Keratinocyte (primary cell): ENCODE results near the gene MYO1E. TPM values are rescaled to one million over a fixed set of nuclear protein-coding genes. Genes with fewer than 3 reads are reported as not detected.

Experiments
- DNase-seq: peaks from one replicate; pipeline ENCODE4 v3.0.0-alpha.2; 2011; ENCODE audit warnings: low read depth, missing footprints, low spot score
- FAIRE-seq: peaks from 2 replicates; lab custom pipeline; 2011; peaks lifted over from hg19 to GRCh38; lab: Jason Lieb, UNC
- H2AFZ ChIP-seq: 2 replicates; pipeline ENCODE4 v1.6.0; 2012; ENCODE audit warnings: low read length, control low read depth, inconsistent platforms; ENCODE audit not compliant: control insufficient read depth
- H3K27ac ChIP-seq: 2 replicates; pipeline ENCODE4 v1.5.1; 2011; ENCODE audit warnings: low read length; ENCODE audit not compliant: control insufficient read depth, insufficient read depth
- H3K27me3 ChIP-seq: 3 replicates; pipeline ENCODE4 v1.6.0; 2011; ENCODE audit warnings: low read length; ENCODE audit not compliant: control insufficient read depth, insufficient read depth; ENCODE audit errors: extremely low read depth
- H3K36me3 ChIP-seq, 2 experiments: 2 replicates in 1 of 2; 3 replicates in 1 of 2; pipeline ENCODE4 v1.5.1; 2011; ENCODE audit warnings: low read length in 2 of 2, mild to moderate bottlenecking in 1 of 2; ENCODE audit not compliant: control insufficient read depth in 2 of 2, insufficient read depth in 2 of 2; ENCODE audit errors: extremely low read depth in 1 of 2
- H3K4me1 ChIP-seq: 3 replicates; pipeline ENCODE4 v1.5.1; 2011; ENCODE audit warnings: low read length; ENCODE audit not compliant: control insufficient read depth, insufficient read depth; ENCODE audit errors: extremely low read depth
- H3K4me2 ChIP-seq: 3 replicates; pipeline ENCODE4 v1.6.0; 2011; ENCODE audit warnings: low read depth, low read length; ENCODE audit not compliant: control insufficient read depth, insufficient read depth; ENCODE audit errors: extremely low read depth
- H3K4me3 ChIP-seq, 3 experiments: fragments of 200-600 bp in 1 of 3; sonication (generic) in 1 of 3; 2 replicates in 2 of 3; 3 replicates in 1 of 3; pipeline ENCODE4 v1.5.1; 2011 to 2016; ENCODE audit warnings: low read length in 3 of 3, mild to moderate bottlenecking in 3 of 3, control low read depth in 2 of 3, inconsistent platforms in 1 of 3, low read depth in 1 of 3, mixed read lengths in 1 of 3, mixed run types in 1 of 3, moderate library complexity in 1 of 3; ENCODE audit not compliant: control insufficient read depth in 2 of 3, insufficient read depth in 2 of 3; ENCODE audit errors: extremely low read depth in 1 of 3
- H3K79me2 ChIP-seq: 2 replicates; pipeline ENCODE4 v1.6.0; 2012; ENCODE audit warnings: low read length; ENCODE audit not compliant: control insufficient read depth, insufficient read depth
- H3K9ac ChIP-seq: 3 replicates; pipeline ENCODE4 v1.6.0; 2011; ENCODE audit warnings: low read length; ENCODE audit not compliant: control insufficient read depth, insufficient read depth; ENCODE audit errors: extremely low read depth
- H3K9me1 ChIP-seq: 3 replicates; pipeline ENCODE4 v1.6.0; 2011; ENCODE audit warnings: low read length; ENCODE audit not compliant: control insufficient read depth, insufficient read depth; ENCODE audit errors: extremely low read depth
- H3K9me3 ChIP-seq: 2 replicates; pipeline ENCODE4 v1.5.1; 2012; ENCODE audit warnings: low read depth, low read length; ENCODE audit not compliant: control insufficient read depth
- H4K20me1 ChIP-seq: 3 replicates; pipeline ENCODE4 v1.6.0; 2011; ENCODE audit warnings: low read length; ENCODE audit not compliant: control insufficient read depth, insufficient read depth; ENCODE audit errors: extremely low read depth
- EZH2 ChIP-seq: IDR thresholded peaks from one replicate; pipeline ENCODE4 v1.6.1; 2012; ENCODE audit warnings: inconsistent platforms, mild to moderate bottlenecking, low read length, moderate library complexity
- dilution Hi-C: fragments of 300-500 bp; cut with MboI; formaldehyde crosslinking; loops from one replicate; pipeline ENCODE4 v1.7.0; 2020; ENCODE audit warnings: low sequenced_read_pairs; ENCODE audit not compliant: extremely low pct_ligation_motif_present
- polyA plus RNA-seq, 5 experiments: library from polyadenylated mRNA; depleted of rRNA in 3 of 5; stranded (reverse) in 3 of 5; stranded (forward) in 1 of 5; unstranded in 1 of 5; fragments of >200 nt; gene quantifications; 1 replicate in 1 of 5; 2 replicates in 3 of 5; 3 replicates in 1 of 5; pipeline versions ENCODE4 v1.2.1 to v1.2.3, GENCODE V29; 2011 to 2012; ENCODE audit warnings: missing spikeins in 2 of 5, low read depth in 1 of 5, low replicate concordance in 1 of 5
- TF ChIP-seq, protein P1 (sequence below), 3 experiments: IDR thresholded peaks in 1 of 3; conservative IDR thresholded peaks in 1 of 3; optimal IDR thresholded peaks in 1 of 3; 2 replicates in 2 of 3; 3 replicates in 1 of 3; pipeline versions ENCODE3 to v1.5.1; 2011; ENCODE audit warnings: low read length in 3 of 3, mild to moderate bottlenecking in 3 of 3, moderate library complexity in 2 of 3, control low read depth in 1 of 3, inconsistent platforms in 1 of 3; ENCODE audit not compliant: insufficient read depth in 2 of 3; ENCODE audit errors: extremely low read depth in 1 of 3

MYO1E gene
- polyA plus RNA-seq, 1 donor (not counting 4 experiments of a cell fraction or from before 2014, with no cell fraction given): 213 TPM

GRCh38 chr15:59243622-59244021, 129.0 kb downstream of the MYO1E start:
- dilution Hi-C loops: no loop called here
- Histone ChIP-seq H3K36me3 (peaks cover 16 to 39% of the 10 kb centered on the region in 2 experiments), H3K79me2 (peaks cover 70% of the 10 kb centered on the region), H3K4me2 (no peak overlapping the region), H3K9me1 (no peaks in the 10 kb centered on the region), H4K20me1 (peaks cover 6% of the 10 kb centered on the region), H3K27me3 (no peaks in the 10 kb centered on the region), H3K4me1 (no peaks in the 10 kb centered on the region), H3K4me3 (no peak overlapping the region), H2AFZ (no peak overlapping the region), H3K27ac (no peak overlapping the region), H3K9ac (no peak overlapping the region), H3K9me3 (no peaks in the 10 kb centered on the region)
- no peak for TF ChIP-seq EZH2
- TF ChIP-seq, protein P1, sequence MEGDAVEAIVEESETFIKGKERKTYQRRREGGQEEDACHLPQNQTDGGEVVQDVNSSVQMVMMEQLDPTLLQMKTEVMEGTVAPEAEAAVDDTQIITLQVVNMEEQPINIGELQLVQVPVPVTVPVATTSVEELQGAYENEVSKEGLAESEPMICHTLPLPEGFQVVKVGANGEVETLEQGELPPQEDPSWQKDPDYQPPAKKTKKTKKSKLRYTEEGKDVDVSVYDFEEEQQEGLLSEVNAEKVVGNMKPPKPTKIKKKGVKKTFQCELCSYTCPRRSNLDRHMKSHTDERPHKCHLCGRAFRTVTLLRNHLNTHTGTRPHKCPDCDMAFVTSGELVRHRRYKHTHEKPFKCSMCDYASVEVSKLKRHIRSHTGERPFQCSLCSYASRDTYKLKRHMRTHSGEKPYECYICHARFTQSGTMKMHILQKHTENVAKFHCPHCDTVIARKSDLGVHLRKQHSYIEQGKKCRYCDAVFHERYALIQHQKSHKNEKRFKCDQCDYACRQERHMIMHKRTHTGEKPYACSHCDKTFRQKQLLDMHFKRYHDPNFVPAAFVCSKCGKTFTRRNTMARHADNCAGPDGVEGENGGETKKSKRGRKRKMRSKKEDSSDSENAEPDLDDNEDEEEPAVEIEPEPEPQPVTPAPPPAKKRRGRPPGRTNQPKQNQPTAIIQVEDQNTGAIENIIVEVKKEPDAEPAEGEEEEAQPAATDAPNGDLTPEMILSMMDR (optimal IDR thresholded peaks at IDR 0.05 in 1 of 3, IDR thresholded peaks at IDR 0.05 in 1 of 3, conservative IDR thresholded peaks at IDR 0.05 in 1 of 3; ENCODE audit: extremely low read depth in 1 of 3, insufficient read depth in 2 of 3, low read length in 3 of 3): no peak
- no peak for FAIRE-seq
- no peak for DNase-seq

DNA sequence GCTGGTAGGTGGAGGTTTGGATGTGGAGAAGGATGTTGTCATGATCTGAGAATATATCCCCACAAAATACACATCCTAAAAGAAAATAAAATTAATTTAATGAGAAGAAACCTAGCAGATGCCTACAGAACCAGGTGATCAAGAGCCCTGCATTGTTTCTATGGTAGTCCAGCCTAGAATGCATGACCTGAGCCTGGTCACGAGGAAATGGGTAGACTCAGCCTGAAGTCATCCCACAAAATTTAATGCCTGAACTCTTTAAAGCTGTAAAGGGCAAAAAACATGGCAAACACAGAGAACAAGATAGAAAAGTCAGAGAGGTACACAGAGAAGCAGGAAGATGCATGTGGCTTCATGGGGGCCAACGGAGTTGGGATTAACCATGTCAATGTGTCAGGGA, 130.0 kb downstream of the MYO1E start:
- Histone ChIP-seq H3K9ac (no peak overlapping the region), H3K4me2 (no peak overlapping the region), H4K20me1 (peaks cover 6% of the 10 kb centered on the region), H3K9me3 (no peaks in the 10 kb centered on the region), H3K4me3 (no peak overlapping the region), H3K79me2 (peaks cover 72% of the 10 kb centered on the region), H2AFZ (no peak overlapping the region), H3K36me3 (peaks cover 14 to 42% of the 10 kb centered on the region in 2 experiments), H3K9me1 (no peaks in the 10 kb centered on the region), H3K4me1 (no peaks in the 10 kb centered on the region), H3K27ac (no peak overlapping the region), H3K27me3 (no peaks in the 10 kb centered on the region)
- DNase-seq: no peak
- dilution Hi-C loops: no loop called here
- no peak for TF ChIP-seq EZH2
- TF ChIP-seq, protein P1 (optimal IDR thresholded peaks at IDR 0.05 in 1 of 3, IDR thresholded peaks at IDR 0.05 in 1 of 3, conservative IDR thresholded peaks at IDR 0.05 in 1 of 3; ENCODE audit: extremely low read depth in 1 of 3, insufficient read depth in 2 of 3, low read length in 3 of 3): no peak
- FAIRE-seq: no peak
